Measurements from ENCODE around the gene NAB1.
A peak's percentile ranks its signal among the peaks of the same experiment; 100 is the strongest.

Gene NAB1

GRCh38 chr2:190716176-190716807 is 67.4 kb downstream of the NAB1 start:
- no peak for DNase-seq

DNA sequence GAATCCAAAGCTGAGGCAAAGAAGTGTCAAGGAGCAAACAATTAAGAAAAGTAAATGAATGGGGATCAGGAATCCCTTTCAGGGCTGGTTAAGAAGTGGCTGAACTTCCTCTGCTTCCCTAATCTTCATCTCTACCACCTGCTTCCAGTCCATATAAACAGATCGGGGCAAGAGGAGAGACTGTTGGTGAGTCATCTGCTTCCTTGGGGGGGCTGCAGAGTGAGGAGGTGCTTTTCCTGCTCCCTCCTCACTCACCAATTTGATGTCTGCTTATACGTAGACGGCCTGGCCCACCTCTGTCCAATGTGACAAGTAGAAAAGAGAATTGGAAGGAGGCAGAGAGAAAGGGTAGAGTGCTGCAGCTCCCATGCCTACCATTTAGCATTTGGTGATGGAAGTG is 68.4 kb downstream of the NAB1 start:
- no peak for DNase-seq

- no peak for DNase-seq
These were observed 69.1 kb downstream of the NAB1 start for GRCh38 chr2:190717764-190718651.

DNA sequence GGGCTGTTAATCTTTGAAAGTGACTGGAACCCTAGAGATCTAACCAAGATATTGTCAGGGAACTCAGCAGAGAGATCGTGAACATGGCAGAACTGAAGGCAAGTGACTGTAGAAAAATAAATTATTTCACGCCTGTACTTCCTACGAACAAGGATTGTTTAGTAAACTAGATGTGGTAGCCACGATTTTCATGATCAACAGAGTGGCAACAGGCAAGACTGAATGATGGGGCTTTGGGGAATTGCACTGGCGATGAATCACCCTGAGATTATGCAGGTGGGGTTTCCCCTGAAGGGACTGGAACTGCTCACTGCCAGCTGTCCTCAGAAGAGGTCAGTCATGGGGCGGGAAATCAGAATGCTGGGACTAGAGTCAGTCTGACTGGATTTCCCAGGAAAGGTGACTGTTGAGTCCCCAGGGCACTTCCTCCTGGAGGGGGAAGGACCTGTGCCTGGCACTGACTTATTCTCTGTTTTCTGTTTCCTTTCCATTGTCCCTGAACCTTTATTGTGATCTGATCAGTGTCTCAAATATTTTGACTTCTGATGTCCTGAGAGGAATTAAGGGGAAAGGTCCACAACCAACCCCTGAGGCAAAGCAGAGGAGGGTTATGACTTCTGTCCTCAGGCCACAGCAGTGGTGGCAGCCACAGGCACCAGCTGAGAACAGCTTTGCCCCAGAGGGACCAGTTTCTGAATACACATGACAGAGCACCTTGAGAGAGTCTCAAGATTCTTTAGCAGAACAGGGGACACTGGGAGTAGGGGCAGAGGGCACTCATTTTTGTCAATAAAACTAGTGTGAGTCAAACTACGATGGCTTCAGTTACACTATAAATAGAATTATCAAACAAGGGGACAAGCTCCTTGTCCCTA is 70.0 kb downstream of the NAB1 start:
- DNase-seq: peak; percentile 78

DNA sequence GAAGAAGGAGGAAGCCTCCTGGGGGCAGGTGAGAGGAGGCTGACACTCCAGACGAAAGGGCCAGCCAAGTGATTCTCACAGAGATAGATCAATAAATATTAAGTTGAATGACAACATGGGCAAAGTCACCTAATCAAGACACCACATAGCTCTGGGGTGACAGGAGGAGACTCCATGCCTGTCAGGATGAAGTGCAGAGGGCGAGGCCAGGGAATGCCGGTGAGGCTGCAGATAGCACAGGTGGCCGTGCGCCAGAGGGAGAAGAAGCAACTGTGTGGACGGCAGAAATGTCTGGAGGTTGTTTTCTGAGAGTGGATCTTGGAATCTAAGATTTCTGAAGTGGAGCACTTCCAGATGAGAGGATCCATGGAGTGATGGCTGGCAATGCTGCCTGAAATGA is 71.4 kb downstream of the NAB1 start:
- no peak for DNase-seq

DNA sequence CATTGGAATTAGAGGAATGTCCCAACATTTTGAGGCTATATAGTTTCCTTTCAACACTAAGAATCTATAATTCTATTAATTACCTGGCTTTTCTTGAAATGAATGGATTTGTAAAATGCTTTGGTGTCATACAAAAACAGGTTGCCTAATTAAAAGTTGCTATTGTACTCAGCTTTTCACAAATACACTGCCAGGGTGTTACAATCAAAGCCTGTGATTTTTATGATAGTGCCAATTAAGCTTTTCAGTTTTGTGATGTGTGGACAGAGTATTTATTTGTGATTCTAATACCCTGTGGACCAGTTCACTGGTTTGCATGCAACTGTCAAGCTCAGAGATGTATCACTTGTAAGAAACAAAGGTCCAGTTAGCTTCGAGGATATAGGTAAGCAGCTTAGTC is 71.8 kb downstream of the NAB1 start:
- no peak for DNase-seq

DNA sequence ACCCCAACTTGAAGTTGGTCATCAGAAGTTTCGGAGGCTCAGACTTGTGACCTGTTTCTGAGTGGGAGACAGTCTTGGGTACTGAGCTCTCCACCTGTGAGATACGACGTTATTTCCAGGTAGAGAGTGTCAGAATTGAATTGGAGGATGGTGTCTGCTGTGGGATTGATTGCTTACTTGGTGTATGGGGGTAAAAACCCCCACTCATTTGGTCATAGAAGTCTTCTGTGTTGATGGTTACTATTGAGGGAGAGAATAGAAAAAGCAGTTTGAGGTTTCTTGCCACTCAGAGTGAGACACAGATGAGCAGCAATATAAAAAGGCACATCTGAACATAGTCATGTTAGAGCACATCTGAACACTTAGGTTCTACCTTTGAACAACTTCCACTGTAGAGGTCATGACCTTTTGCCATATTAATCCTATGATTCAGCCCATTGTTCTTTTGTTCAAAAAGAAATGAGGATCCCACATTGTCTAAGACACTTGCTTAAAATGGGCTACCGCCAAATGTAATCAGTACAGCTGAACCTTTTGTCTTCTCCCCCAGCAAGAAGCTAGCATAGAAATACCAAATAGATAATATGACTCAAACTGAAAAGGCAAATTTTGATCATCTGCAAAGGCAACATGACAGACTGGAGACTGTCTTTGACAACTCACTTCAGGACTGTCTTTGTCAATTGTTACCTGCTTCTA is 73.3 kb downstream of the NAB1 start:
- no peak for DNase-seq

DNA sequence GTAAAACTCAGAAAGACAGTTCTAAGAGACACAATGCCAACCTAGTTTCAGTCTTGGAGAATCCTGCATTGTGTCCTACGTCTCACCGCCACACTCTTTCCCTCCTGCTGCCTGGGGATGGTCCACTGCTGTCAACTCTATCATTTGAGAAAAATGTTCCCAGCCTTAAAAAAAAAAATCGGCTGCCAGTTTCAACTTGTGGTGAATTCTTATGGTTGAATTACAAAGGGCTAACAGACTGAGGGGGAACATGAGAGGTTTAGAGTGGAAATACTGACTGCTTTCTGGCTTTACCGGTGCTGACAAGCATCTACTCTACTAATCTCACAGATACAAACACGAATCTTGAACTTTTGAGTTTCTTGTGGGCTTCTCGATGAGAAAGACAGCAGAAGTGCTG is 74.0 kb downstream of the NAB1 start:
- DNase-seq: no peak

- DNase-seq: no peak
These were observed 74.7 kb downstream of the NAB1 start for GRCh38 chr2:190723397-190724090.

- DNase-seq: no peak
These were observed 77.4 kb downstream of the NAB1 start for GRCh38 chr2:190726255-190726654.

- no peak for DNase-seq
These were observed 87.5 kb downstream of the NAB1 start for GRCh38 chr2:190736355-190736754.

DNA sequence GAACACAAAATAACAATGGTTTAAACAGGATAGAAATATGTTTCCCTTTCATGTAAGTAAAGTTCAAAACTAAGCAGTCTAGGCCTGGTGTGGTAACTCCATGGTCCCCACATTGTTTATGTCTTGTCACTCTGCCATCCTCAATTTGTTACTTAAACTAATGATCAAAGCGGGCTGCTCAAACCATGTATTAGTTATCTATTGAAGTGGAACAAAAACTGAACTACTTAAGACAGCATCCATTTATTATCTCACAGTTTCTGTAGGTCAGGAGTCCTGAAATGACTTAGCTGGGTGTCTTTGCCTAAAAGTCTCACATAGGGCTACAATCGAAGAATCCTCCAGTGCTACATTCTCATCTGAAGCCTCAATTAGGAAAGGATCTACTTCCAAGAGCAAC is 91.6 kb downstream of the NAB1 start:
- DNase-seq: no peak
